Activated CD4-positive, CD25-positive, alpha-beta regulatory T cell (primary cell): ENCODE measurements around the gene PEAK3.

ENCODE experiments used
- DNase-seq, 4 experiments: peaks; one replicate each; lab custom pipeline; 2025; lab: John Stamatoyannopoulos, UW

The PEAK3 gene

DNA sequence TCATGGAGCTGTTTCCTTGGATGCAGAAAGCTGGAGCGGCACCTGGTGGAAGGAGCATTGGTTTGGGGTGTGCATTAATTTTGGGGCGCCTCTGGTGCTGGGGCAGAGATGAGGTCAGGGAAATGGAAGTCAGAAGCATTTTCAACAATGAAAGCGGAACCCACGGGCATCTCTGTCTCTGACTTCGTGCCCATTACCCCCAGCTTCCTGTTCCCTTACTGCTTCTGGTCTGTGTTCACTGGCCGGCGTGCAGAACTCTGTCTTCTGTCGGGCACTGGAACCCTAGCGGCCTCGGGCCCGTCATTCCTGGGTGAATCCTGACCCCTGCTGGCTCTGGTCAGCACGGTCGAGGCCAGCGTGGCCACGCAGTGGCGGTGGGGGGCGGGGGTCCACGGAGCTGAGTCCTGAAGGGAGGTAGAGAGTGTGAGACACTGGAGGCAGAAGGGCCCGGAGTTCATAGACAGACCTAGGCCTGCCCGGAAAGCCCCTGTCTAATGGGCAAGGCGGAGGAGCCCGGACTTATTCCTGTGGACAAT is 33.9 kb upstream of the PEAK3 start:
- DNase-seq: no peak

GRCh38 chr19:2315121-2315817 is 33.3 kb upstream of the PEAK3 start:
- no peak for DNase-seq

DNA sequence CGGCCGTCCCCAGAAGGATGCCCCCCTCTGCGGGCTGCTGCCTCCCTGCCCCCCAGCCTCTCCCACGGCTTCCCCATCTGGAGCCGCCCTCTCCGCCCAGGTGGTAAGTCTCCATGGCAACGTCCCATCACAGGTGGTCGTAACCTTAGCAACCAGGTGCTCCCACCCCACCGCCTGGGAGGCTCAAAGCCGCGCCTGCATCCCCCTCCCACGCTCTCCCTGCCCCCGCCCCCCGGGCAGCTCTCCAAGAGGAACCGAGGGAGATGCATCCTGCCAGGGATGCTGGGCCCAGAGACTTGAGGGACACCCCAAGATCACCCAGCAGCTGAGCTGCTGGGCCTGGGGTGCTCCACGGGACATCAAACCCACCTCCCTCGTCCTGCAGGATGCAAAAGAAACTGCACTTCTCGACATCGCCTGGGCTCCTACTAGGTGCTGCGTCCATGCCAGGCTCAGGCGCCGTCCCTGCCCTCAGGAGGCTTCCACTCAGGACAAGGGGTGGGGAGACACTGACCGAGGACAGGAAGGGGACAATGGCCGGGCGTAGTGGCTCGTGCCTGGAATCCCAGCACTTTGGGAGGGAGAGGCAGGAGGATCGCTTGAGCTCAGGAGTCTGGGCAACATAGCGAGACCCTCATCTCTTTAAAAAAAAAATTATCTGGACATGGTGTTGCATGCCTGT is 31.0 kb upstream of the PEAK3 start:
- no peak for DNase-seq

DNA sequence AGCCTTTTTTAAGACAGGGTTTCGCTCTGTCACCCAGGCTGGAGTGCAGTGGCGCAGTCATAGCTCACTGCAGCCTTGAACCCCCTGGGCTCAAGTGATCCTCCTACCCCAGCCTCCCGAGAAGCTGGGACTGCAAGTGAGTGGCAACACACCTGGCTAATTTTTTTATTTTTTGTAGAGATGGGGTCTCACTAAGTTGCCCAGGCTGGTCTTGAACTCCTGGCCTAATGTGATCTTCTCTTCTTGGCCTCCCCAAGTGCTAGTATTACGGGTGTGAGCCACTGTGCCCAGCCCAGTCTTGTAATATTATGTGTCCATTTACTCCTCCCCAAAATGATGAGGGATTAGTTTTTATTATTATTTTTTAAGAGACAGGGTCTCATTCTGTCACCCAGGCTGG is 29.1 kb upstream of the PEAK3 start:
- DNase-seq: no peak

DNA sequence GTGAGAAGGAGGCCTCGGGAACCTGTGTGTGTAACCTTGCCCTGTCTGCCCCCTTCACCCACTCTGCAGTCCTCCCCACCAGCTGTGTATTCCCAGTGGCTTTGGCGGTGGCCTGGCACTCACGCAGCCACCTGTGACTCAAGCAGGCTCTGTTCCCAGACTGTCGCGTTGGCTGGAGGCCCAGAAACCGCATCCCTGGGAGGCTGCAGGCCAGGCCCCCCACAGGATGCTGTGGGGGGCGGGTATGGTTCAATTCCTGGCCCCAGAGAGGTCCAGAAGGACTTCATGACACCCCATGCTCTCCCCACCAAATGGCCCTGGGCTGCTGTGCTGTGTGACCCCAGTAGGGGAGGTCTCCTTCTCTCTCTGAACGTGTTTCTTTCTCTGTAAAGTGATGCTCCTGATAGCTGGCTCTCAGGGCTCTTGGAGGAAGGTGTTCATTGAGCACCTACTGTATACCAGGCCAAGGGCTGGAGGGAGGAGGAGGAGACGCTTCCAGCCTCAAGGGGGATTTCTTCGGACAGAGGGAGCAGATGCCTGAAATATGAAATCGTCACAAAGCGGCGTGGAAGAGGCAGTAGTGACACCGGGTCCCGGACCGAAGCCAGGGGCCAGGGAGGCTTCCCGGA is 27.9 kb upstream of the PEAK3 start:
- DNase-seq: no peak

GRCh38 chr19:2308114-2308556 is 26.2 kb upstream of the PEAK3 start, which contains the start of gene LINGO3:
Gene LINGO3, minus strand, starts transcription at chr19:2308154. Its CDS starts 16,378 bp downstream, at chr19:2291776.
- DNase-seq: no peak

GRCh38 chr19:2307518-2308012 is 25.6 kb upstream of the PEAK3 start:
- DNase-seq: no peak

DNA sequence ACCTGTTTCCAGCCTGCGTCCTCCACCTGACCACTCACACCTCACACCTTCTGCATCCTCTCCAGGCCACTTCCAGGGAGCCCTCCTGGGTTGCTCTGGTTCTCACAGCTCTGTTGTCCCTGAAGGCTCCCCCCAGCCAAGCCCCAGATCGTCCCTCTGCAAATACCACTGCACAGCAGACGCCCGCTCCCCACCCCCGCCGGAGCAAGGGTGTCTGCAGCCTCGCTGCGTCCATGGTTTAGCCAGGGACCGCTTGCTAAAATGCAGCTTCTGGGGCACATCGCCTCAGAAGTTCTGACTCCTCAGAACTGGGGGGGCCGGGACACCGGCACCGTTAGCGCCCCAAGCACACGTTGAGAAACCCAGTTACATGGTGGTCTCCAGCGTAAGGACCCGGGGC is 25.0 kb upstream of the PEAK3 start:
- no peak for DNase-seq

DNA sequence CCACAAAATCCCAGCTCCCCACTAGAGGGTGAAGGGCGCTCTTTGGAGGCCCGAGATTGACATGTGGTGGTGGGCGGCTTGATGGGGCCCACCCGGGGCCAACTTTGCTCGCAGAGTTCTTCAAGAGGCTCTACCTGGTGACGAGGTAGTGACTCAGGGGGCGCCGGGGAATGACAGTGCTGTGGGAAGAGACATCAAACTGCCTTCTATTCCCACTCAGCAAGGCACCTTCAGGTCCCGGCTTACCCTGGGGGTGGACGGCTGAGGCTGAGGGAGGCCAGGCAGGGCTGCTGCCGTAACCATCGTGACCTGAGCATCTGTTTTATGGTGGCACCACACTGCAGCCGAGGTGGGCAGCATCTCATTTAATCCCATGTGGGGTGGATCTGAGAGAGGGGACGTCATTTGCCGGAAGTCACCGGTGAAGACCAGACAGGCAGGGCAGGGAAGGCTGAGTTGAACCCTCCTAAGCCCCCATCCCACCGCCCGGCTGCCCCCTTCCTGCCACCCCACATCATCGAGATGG is 24.4 kb upstream of the PEAK3 start:
- DNase-seq: no peak

DNA sequence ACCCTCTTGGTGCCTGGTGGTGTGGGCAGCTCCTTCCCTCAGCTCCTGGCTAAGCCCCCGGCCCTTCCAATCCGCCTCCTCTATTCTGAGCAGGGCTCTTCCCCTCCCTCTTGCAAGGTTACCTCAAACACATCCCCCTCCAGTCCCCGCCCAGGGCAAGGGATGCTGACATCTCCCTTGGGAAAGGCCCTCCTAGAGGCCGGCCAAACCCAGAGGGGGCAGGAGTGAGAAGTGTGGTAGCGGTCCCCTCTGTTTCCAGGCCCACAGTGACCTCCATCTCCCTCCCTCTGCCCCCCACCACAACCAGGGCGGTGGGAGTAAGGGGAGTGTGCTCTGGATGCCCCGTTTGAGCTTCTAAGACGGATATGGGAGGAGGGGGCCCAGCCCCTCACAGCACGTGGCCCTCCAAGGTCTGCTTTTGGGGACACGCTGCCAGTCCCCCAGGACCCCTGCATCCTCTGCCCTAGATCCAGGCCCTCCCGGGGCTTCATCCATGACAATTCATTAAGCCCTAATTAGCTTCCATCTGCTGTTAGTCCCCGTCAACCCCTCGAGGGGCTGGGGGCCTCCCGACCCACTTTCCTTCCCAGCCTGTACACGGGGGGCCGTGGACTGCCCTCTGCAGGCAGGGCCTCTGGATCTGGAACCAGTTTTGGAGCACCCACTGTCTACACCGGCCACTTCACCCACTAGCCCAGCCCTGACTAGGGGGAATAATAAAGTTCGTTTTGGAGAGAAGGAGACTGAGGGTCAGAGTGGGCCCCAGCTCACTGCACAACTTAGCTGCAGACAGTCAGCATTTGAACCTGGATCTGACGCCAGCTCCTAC is 23.7 kb upstream of the PEAK3 start:
- no peak for DNase-seq

DNA sequence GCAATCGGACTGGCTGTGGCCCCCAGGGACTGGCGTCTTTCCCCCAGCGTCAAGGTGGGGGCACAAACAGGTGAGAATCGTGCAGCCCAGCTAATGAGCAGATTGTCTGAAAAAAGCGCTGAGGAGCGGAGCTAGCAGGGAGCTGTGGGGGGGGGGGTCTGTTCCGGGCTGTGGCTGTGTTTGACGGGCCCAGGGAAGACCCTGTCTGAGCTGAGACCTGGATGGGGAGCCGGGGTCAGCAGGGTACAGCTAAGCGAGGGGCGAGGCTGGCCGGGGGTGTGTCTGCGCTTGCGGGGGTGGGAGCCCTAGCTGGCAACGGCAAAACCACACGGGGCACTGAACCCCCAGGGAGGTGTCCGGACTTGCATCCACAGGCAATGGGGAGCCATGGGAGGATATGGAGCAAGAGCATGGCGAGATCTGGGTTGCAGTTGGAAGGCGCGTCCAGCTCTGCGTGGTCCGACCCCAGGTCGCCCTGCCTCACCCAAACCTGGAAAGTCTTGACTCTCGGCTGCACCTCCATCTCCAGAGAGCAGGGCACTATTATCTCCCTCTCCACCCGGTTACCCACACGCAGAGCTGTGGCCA is 21.3 kb upstream of the PEAK3 start:
- DNase-seq: no peak

DNA sequence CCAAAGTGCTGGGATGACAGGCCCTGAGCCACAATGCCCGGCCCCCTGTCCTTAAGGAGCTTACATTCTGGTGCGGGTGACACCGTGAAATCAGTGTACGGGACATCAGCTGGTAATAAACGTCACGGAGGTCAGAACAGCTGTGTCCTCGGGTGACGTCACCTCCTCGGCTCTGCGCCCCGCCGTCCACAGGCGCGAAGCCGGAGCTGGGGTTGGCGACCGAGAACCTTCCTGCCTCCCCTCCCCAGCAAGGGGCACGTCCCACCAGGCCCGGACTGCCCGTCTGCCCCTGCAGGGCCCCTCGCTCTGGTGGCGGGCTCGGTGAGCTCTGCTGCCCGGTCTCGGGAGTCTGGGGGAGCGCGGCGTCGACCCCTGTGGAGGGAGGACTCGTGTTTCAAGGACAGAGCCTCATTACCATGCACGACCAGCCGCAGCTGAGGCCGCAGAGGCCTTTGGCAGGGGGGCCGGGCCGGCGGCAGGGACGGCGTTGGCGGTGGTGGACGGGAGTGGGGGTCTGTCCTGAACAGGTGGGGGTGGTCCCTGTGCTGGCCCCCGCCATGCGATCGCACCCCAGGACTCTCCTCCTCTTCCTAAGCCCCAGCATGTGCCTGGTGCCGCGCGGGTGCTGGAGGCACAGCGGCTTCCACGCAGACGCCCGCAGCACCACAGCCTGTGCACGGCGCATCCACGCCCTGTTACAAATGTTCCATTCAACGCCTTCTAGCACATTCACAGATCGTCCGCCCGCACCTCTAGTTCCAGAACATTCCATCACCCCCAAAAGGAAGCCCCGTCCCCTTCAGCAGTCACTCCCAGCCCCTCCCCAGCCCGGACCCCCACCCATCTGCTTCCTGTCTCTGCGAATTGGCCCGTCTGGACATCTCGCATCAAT is 20.6 kb upstream of the PEAK3 start:
- DNase-seq: no peak

GRCh38 chr19:2300533-2300932 is 18.6 kb upstream of the PEAK3 start:
- DNase-seq: no peak

DNA sequence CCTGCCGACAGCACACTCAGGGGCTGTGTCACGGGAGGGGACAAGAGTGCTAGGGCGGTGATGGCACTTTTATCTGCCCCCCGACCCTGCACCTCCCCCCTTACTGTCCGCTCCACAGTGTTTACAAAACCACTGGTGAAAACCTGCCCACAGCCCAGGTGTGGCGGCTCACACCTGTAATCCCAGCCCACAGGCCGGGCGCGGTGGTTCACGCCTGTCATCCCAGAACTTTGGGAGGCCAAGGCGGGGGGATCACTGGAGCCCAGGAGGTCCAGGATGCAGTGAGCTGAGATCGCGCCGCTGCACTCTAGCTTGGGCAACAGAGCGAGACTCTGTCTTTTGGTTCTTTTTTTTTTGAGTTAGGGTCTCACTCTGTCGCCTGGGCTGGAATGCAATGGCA is 14.2 kb upstream of the PEAK3 start:
- DNase-seq: no peak

DNA sequence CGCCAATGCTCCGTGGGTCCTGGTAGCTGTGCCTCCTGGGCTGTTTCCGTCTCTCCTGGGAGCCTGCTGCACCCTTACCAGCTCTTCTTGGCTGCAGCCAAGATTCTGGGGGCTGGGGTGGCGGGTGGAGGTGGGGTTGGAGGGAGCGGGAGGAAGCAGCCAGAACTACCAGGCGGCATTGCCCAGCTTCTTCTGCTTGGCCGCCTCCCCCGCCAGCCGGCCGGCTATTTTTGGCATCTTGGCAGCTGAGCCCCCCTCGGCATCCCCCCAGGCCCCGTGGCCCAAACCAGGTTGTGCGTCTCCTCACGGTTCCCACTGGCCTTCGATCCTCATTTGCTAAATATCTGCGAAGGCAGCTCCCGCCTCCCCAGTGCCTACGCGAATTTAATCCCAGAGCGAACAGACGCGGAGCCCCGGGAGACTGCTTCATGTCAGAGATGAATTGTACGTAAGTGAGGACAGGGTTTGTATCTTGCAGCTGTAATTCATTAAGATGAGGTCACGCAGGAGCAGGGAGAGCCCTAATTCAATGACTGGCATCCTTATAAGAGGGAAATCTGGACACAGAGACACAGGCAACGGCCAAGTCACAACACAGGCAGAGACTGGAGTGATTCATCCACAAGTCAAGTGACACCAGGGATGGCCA is 12.8 kb upstream of the PEAK3 start:
- DNase-seq: no peak

GRCh38 chr19:2291185-2291751 is 9.3 kb upstream of the PEAK3 start:
- DNase-seq: no peak

GRCh38 chr19:2290441-2291184 is 8.6 kb upstream of the PEAK3 start:
- no peak for DNase-seq

DNA sequence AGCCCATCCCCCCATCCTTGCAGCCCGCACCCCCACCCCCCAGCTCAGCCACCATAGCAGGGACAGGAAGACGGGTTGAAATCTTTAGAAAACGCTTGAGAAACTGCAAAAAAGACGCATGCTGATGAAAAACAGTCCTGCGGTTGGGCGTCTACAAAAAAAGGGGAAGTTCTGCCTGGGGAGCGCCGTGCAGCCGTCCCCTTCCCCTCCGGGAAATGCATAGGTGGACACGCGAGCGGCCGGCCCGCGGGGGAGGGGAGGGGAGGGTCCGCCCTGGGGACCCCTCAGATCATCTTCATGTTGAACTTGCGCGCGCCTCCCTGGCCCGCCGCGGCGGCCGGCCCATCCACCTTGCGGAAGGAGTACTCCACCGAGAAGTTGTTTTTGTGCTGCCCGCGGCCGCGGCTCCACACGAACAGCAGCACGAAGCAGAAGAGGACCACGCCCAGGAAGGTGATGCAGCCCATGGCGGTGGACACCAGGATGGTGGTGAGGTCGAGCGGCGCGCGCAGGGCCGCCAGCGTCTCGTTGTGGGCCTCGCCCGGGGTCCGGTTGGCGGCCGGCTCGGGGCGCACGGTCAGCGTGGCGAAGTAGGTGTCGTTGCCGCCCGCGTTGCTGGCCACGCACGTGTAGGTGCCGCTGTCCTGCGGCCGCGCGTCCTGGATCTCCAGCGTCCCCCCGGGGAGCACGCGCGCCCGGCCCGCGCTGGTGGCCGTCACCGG is 7.9 kb upstream of the PEAK3 start:
- DNase-seq: peak in 2 of 4 experiments; percentile 57 to 58
